Measurements from ENCODE around the gene ATP5F1E. TPM values are rescaled to one million over a fixed set of nuclear protein-coding genes. Genes with fewer than 3 reads are reported as not detected.

Gene ATP5F1E
- total and polyA plus RNA-seq, 10 of the 15 experiments (the other 5 are each of a cell fraction or from before 2014, with no cell fraction given) = 49.0 to 407 (median 117) TPM

- H3K36me3 ChIP-seq (ENCODE audit: control insufficient read depth in 2 of 2, insufficient read depth in 2 of 2, low read length in 1 of 2) = no peaks in the 10 kb centered on the region
- H3K4me1 ChIP-seq (ENCODE audit: control insufficient read depth, insufficient read depth, low read length) = peaks cover 38% of the 10 kb centered on the region
- peaks cover 48% of the 10 kb centered on the region for H3K79me2 ChIP-seq (ENCODE audit: control insufficient read depth, insufficient read depth, low read length)
- BruUV-seq (replicated peaks) = TSS peak; percentile 89
- peak within 1 kb of the TSS; percentile 90 for H3K9ac ChIP-seq (ENCODE audit: control insufficient read depth, insufficient read depth, low read length)
- H2AFZ ChIP-seq (ENCODE audit: control insufficient read depth, low read depth, low read length) = peak within 1 kb of the TSS; percentile 83
- intact Hi-C loops (cut with micrococcal nuclease; ENCODE audit: unreplicated experiment) (loop anchor here (2.0 to 10.0 kb wide), 4 partner anchors 54 to 326 kb away; partner anchors contain the start of genes ATP5F1E and STX16), in situ Hi-C loops (cut with MboI) (loop anchor here (5.0 kb wide), 1 partner anchor 74 kb away; no protein-coding TSS in a partner anchor)
- POLR2A ChIA-PET = interaction anchor here (0.6 to 2.0 kb wide), 9 partner anchors 9 to 92 kb away, joined by 3 to 13 read pairs (median 4); partner anchors contain the start of gene ATP5F1E
- under 1% methylated on average over 58 of the region's 109 CpGs for WGBS (ENCODE audit: insufficient coverage, insufficient replicate concordance, low lambda C conversion rate, missing lambda C conversion rate)
- H4K20me1 ChIP-seq (ENCODE audit: control insufficient read depth, insufficient read depth) = no peaks in the 10 kb centered on the region
- peak within 1 kb of the TSS; percentile 87 for H3K27ac ChIP-seq (ENCODE audit: control insufficient read depth, insufficient read depth)
- no peaks in the 10 kb centered on the region; the same call in 2 of the 3 replicates for H3K9me3 ChIP-seq (replicated peaks; ENCODE audit: control insufficient read depth, insufficient read depth, low read length)
- SMC1A ChIA-PET (ENCODE audit: uncharacterized antibody, unreplicated experiment) = interaction anchor here (1.4 to 3.0 kb wide), 5 partner anchors 13 to 96 kb away, joined by 3 to 16 read pairs (median 8); no protein-coding TSS in a partner anchor
- FAIRE-seq (no peak), DNase-seq (ENCODE audit: low read depth, low spot score) (no peak), ATAC-seq (peak; percentile 68)
- RAD21 ChIA-PET (ENCODE audit: unreplicated experiment) = interaction anchor here (0.6 to 4.3 kb wide), 8 partner anchors 11 to 326 kb away, joined by 3 to 23 read pairs (median 4); partner anchors contain the start of gene ATP5F1E
- CTCF ChIA-PET = interaction anchor here (0.6 to 2.1 kb wide), 4 partner anchors 27 to 955 kb away, joined by 3 to 8 read pairs (median 5); no protein-coding TSS in a partner anchor
- peak within 1 kb of the TSS; percentile 93 for H3K4me2 ChIP-seq (ENCODE audit: control insufficient read depth, insufficient read depth)
- H3K27me3 ChIP-seq (replicated peaks in 1 of 2; ENCODE audit: control insufficient read depth in 2 of 2, insufficient read depth in 2 of 2, low read length in 1 of 2) = no peaks in the 10 kb centered on the region
- H3K4me3 ChIP-seq = peak within 1 kb of the TSS; percentile 99
- TF ChIP-seq NFIC (IDR thresholded peaks at IDR 0.05; ENCODE audit: low read depth, low read length) (no peak), POLR2AphosphoS2 (IDR thresholded peaks at IDR 0.05; ENCODE audit: low read depth, low read length) (peak; percentile 76; the same call in 1 of the 2 replicates), FOXM1 (IDR thresholded peaks at IDR 0.05; ENCODE audit: low read depth, low read length) (no peak), IKZF1 (conservative IDR thresholded peaks at IDR 0.05) (peak; percentile 99), POLR2AphosphoS5 (IDR thresholded peaks at IDR 0.05; ENCODE audit: low read length) (peak; percentile 89), YY1 (IDR thresholded peaks at IDR 0.05; ENCODE audit: low read depth, low read length) (peak; percentile 94), POLR2A (IDR thresholded peaks at IDR 0.05; ENCODE audit: low read depth, low read length) (peak; percentile 91), NKRF (conservative IDR thresholded peaks at IDR 0.05) (0 out of 2 replicates have a peak, but pooled peaks have one; percentile 55), LARP7 (IDR thresholded peaks at IDR 0.05) (peak; percentile 67), KAT2A (conservative IDR thresholded peaks at IDR 0.05; ENCODE audit: control insufficient read depth, low read depth, low read length) (no peak), ESRRA (IDR thresholded peaks at IDR 0.05; ENCODE audit: low read length) (no peak), HCFC1 (IDR thresholded peaks at IDR 0.05; ENCODE audit: low read length) (peak; percentile 31; the same call in 1 of the 2 replicates), EED (IDR thresholded peaks at IDR 0.05; ENCODE audit: low read depth) (peak; percentile 33; the same call in 1 of the 2 replicates), TCF7 (IDR thresholded peaks at IDR 0.05; ENCODE audit: borderline replicate concordance) (peak; percentile 43; the same call in 1 of the 2 replicates)
- TF ChIP-seq, protein P1, sequence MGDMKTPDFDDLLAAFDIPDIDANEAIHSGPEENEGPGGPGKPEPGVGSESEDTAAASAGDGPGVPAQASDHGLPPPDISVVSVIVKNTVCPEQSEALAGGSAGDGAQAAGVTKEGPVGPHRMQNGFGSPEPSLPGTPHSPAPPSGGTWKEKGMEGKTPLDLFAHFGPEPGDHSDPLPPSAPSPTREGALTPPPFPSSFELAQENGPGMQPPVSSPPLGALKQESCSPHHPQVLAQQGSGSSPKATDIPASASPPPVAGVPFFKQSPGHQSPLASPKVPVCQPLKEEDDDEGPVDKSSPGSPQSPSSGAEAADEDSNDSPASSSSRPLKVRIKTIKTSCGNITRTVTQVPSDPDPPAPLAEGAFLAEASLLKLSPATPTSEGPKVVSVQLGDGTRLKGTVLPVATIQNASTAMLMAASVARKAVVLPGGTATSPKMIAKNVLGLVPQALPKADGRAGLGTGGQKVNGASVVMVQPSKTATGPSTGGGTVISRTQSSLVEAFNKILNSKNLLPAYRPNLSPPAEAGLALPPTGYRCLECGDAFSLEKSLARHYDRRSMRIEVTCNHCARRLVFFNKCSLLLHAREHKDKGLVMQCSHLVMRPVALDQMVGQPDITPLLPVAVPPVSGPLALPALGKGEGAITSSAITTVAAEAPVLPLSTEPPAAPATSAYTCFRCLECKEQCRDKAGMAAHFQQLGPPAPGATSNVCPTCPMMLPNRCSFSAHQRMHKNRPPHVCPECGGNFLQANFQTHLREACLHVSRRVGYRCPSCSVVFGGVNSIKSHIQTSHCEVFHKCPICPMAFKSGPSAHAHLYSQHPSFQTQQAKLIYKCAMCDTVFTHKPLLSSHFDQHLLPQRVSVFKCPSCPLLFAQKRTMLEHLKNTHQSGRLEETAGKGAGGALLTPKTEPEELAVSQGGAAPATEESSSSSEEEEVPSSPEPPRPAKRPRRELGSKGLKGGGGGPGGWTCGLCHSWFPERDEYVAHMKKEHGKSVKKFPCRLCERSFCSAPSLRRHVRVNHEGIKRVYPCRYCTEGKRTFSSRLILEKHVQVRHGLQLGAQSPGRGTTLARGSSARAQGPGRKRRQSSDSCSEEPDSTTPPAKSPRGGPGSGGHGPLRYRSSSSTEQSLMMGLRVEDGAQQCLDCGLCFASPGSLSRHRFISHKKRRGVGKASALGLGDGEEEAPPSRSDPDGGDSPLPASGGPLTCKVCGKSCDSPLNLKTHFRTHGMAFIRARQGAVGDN (IDR thresholded peaks at IDR 0.05) = 0 out of 2 replicates have a peak, but pooled peaks have one; percentile 33
- TF ChIP-seq, protein P2, sequence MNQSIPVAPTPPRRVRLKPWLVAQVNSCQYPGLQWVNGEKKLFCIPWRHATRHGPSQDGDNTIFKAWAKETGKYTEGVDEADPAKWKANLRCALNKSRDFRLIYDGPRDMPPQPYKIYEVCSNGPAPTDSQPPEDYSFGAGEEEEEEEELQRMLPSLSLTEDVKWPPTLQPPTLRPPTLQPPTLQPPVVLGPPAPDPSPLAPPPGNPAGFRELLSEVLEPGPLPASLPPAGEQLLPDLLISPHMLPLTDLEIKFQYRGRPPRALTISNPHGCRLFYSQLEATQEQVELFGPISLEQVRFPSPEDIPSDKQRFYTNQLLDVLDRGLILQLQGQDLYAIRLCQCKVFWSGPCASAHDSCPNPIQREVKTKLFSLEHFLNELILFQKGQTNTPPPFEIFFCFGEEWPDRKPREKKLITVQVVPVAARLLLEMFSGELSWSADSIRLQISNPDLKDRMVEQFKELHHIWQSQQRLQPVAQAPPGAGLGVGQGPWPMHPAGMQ (IDR thresholded peaks at IDR 0.05; ENCODE audit: borderline replicate concordance) = no peak
These were observed 51.2 kb downstream of the ATP5F1E start, which contains the start of gene NELFCD for GRCh38 chr20:58980711-58981627. TSS of gene NELFCD (plus strand) at chr20:58981256. CDS start at chr20:58981310, 54 bp downstream.

All from GM12878 (cell line).